GM19193 (cell line): ENCODE data around the gene CWC27.

Source experiments
- POLR2A ChIP-seq: IDR thresholded peaks from 4 replicates; pipeline ENCODE4 v1.6.1; 2011; ENCODE audit not compliant: insufficient read depth, insufficient read length; ENCODE audit errors: extremely low read depth

The CWC27 gene

GRCh38 chr5:64930672-64931318, 162.1 kb downstream of the CWC27 start:
- TF ChIP-seq POLR2A = no peak

GRCh38 chr5:64939772-64940510, 171.2 kb downstream of the CWC27 start:
- TF ChIP-seq POLR2A = no peak

GRCh38 chr5:64942460-64942859, 173.7 kb downstream of the CWC27 start:
- TF ChIP-seq POLR2A = no peak

- no peak for TF ChIP-seq POLR2A
Observed at GRCh38 chr5:64944868-64945267, 176.1 kb downstream of the CWC27 start.

GRCh38 chr5:64947031-64947430, 178.3 kb downstream of the CWC27 start:
- TF ChIP-seq POLR2A = no peak

- TF ChIP-seq POLR2A = no peak
Observed at GRCh38 chr5:64947801-64948200, 179.1 kb downstream of the CWC27 start.

- TF ChIP-seq POLR2A = no peak
Observed at GRCh38 chr5:64949331-64949730, 180.6 kb downstream of the CWC27 start.

GRCh38 chr5:64952951-64953673, 184.4 kb downstream of the CWC27 start:
- TF ChIP-seq POLR2A = no peak

GRCh38 chr5:64954518-64954917, 185.8 kb downstream of the CWC27 start:
- no peak for TF ChIP-seq POLR2A

GRCh38 chr5:64958757-64959391, 190.1 kb downstream of the CWC27 start:
- no peak for TF ChIP-seq POLR2A

- TF ChIP-seq POLR2A = no peak
Observed at GRCh38 chr5:64963278-64963677, 194.5 kb downstream of the CWC27 start.

- no peak for TF ChIP-seq POLR2A
Observed at GRCh38 chr5:64968591-64969110, 199.9 kb downstream of the CWC27 start.

- TF ChIP-seq POLR2A = no peak
Observed at GRCh38 chr5:64969578-64969977, 200.8 kb downstream of the CWC27 start.

GRCh38 chr5:64971513-64971912, 202.8 kb downstream of the CWC27 start:
- TF ChIP-seq POLR2A = no peak

- no peak for TF ChIP-seq POLR2A
Observed at GRCh38 chr5:64971990-64972389, 203.3 kb downstream of the CWC27 start.

GRCh38 chr5:64972591-64972990, 203.9 kb downstream of the CWC27 start:
- no peak for TF ChIP-seq POLR2A

- no peak for TF ChIP-seq POLR2A
Observed at GRCh38 chr5:64973215-64973614, 204.5 kb downstream of the CWC27 start.
